ENCODE results near the gene VEGFA. TPM values are rescaled to one million over a fixed set of nuclear protein-coding genes. Genes with fewer than 3 reads are reported as not detected.

VEGFA gene
- total RNA-seq, 2 donors from 2014 or later, result 127 to 335 TPM

GRCh38 chr6:43826730-43827129, 56.7 kb downstream of the VEGFA start:
- WGBS, result 85% methylated on average over 4 of the region's 4 CpGs
- no peak overlapping the region for H3K4me3 ChIP-seq
- H3K4me1 ChIP-seq (replicated peaks), result no peaks in the 10 kb centered on the region
- no peak overlapping the region for H3K27ac ChIP-seq
- no peaks in the 10 kb centered on the region for H3K27me3 ChIP-seq (replicated peaks; ENCODE audit: insufficient read depth)
- no peak for TF ChIP-seq POLR2AphosphoS5 (IDR thresholded peaks at IDR 0.05)
- TF ChIP-seq POLR2A (IDR thresholded peaks at IDR 0.05), result no peak
- TF ChIP-seq CTCF (IDR thresholded peaks at IDR 0.05), result no peak
- no peaks in the 10 kb centered on the region for H3K9me3 ChIP-seq
- intact Hi-C loops (cut with DNase I), result no loop called here
- H3K36me3 ChIP-seq, result no peaks in the 10 kb centered on the region
- no peak for DNase-seq (ENCODE audit: low spot score)

GRCh38 chr6:43827898-43828297, 57.9 kb downstream of the VEGFA start:
- intact Hi-C loops (cut with DNase I), result no loop called here
- Histone ChIP-seq H3K27me3 (replicated peaks; ENCODE audit: insufficient read depth) (no peaks in the 10 kb centered on the region), H3K36me3 (no peaks in the 10 kb centered on the region), H3K4me3 (no peak overlapping the region), H3K27ac (no peak overlapping the region), H3K9me3 (no peaks in the 10 kb centered on the region), H3K4me1 (replicated peaks) (no peaks in the 10 kb centered on the region)
- TF ChIP-seq POLR2AphosphoS5 (IDR thresholded peaks at IDR 0.05) (no peak), CTCF (IDR thresholded peaks at IDR 0.05) (no peak), POLR2A (IDR thresholded peaks at IDR 0.05) (no peak)
- DNase-seq (ENCODE audit: low spot score), result no peak
- WGBS, result 78% methylated on average over 10 of the region's 10 CpGs

GRCh38 chr6:43828711-43829110, 58.7 kb downstream of the VEGFA start:
- no peak overlapping the region for H3K27ac ChIP-seq
- no peaks in the 10 kb centered on the region for H3K9me3 ChIP-seq
- H3K27me3 ChIP-seq (replicated peaks; ENCODE audit: insufficient read depth), result no peaks in the 10 kb centered on the region
- TF ChIP-seq POLR2A (IDR thresholded peaks at IDR 0.05) (no peak), CTCF (IDR thresholded peaks at IDR 0.05) (no peak), POLR2AphosphoS5 (IDR thresholded peaks at IDR 0.05) (no peak)
- no peaks in the 10 kb centered on the region for H3K36me3 ChIP-seq
- H3K4me1 ChIP-seq (replicated peaks), result no peaks in the 10 kb centered on the region
- DNase-seq (ENCODE audit: low spot score), result no peak
- intact Hi-C loops (cut with DNase I), result no loop called here
- WGBS, result 90% methylated on average over 4 of the region's 4 CpGs
- no peak overlapping the region for H3K4me3 ChIP-seq

- TF ChIP-seq CTCF (IDR thresholded peaks at IDR 0.05) (no peak), POLR2A (IDR thresholded peaks at IDR 0.05) (no peak), POLR2AphosphoS5 (IDR thresholded peaks at IDR 0.05) (no peak)
- Histone ChIP-seq H3K9me3 (no peaks in the 10 kb centered on the region), H3K27me3 (replicated peaks; ENCODE audit: insufficient read depth) (no peaks in the 10 kb centered on the region), H3K36me3 (no peaks in the 10 kb centered on the region), H3K4me1 (replicated peaks) (no peaks in the 10 kb centered on the region), H3K4me3 (no peak overlapping the region), H3K27ac (no peak overlapping the region)
- WGBS, result 74% methylated on average over 7 of the region's 7 CpGs
- intact Hi-C loops (cut with DNase I), result no loop called here
- no peak for DNase-seq (ENCODE audit: low spot score)
Observed at GRCh38 chr6:43829470-43829869, 59.5 kb downstream of the VEGFA start.

- no peak for TF ChIP-seq POLR2A (IDR thresholded peaks at IDR 0.05)
- TF ChIP-seq POLR2AphosphoS5 (IDR thresholded peaks at IDR 0.05), result no peak
- TF ChIP-seq CTCF (IDR thresholded peaks at IDR 0.05), result no peak
- intact Hi-C loops (cut with DNase I), result no loop called here
- no peaks in the 10 kb centered on the region for H3K36me3 ChIP-seq
Observed at GRCh38 chr6:43830775-43831174, 60.8 kb downstream of the VEGFA start.

More at GRCh38 chr6:43830775-43831174, 60.8 kb downstream of the VEGFA start:
- WGBS, result 72% methylated on average over 8 of the region's 8 CpGs
- Histone ChIP-seq H3K4me3 (no peak overlapping the region), H3K4me1 (replicated peaks) (no peaks in the 10 kb centered on the region), H3K9me3 (no peaks in the 10 kb centered on the region), H3K27ac (no peak overlapping the region), H3K27me3 (replicated peaks; ENCODE audit: insufficient read depth) (no peaks in the 10 kb centered on the region)
- no peak for DNase-seq (ENCODE audit: low spot score)
